Activated T-cell treated with anti-CD3 and anti-CD28 coated beads for 1 hour (primary cell): Measurements from ENCODE around the gene OR2B6.

Experiments used
- DNase-seq: peaks from one replicate; pipeline ENCODE4 v3.0.0-alpha.2; 2020; ENCODE audit warnings: low read depth

OR2B6 gene

DNA sequence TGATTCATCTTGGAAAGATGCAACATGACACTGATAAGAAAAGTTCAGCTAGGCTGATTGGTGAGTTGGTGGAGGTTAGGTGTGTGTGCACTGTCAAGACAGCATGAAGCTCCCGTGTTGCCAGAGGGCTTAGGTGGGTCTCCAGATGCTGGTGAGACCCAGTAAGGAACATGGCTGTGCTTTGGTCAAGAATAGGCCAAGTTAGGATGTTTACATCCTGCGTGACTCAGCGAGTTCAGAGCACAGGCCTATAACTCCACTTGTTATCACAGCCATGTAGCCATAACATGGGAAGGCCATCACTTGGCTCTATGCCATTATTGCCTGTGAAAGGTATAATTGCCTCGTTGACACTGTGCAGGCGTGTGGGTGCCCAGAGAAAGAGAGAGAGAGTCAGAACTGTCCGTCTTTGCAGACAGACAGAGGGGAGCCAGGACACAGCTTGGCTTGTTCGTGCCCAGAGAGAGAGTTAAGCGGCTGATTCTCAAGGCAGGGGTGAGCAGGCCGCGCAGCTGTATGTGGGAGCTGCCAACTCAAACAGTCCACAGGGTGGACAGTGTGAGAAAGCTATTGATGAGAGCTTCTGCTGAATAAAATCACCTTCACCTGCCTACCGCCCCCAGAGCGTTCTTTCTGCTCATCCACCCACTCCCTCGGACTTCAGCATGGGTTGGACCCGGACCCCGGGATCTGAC lies 43.5 kb downstream of the OR2B6 start:
- no peak for DNase-seq

- DNase-seq = no peak
Observed at GRCh38 chr6:28001351-28001750, 44.3 kb downstream of the OR2B6 start.

DNA sequence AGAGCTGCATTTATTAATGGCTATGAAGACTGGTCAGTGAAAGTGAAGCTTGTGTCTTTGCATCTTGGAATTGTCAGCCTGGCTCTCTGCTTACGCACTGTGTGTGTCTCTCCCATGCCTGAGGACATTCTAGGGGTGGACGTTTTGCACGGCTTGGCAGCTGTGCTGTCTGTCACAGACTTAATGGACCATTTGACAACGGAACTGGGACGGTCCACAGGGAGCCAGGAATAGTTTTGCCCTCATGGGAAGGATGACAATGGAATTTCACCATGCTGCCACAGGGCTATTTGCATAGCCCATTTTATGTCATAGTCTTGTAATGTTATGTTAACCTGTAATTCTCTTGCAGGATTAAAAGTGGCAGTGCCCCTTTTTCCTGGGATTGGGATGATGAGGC lies 44.7 kb downstream of the OR2B6 start:
- DNase-seq = no peak

GRCh38 chr6:28002161-28002560 lies 45.1 kb downstream of the OR2B6 start:
- DNase-seq = no peak

GRCh38 chr6:28003059-28003458 lies 46.0 kb downstream of the OR2B6 start:
- DNase-seq = no peak

DNA sequence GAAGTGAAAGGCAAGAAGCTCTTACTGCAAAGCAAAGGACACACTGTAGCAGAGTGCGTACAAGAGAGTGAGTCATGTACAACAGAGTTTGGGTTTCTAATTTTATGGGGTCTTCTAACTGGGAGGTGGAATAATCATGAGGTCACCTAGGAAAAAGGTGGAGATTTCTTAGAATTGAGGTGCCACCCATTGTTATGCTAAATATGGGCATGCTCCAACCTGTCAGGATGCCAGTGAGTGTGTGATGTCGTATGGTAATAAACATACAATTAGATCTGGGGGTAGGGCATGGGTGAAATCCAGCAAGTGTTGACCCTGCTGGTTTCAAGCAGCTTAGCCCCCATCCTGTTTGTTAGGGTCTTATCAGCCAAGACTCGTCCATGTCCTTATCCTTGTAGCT lies 46.6 kb downstream of the OR2B6 start:
- DNase-seq = no peak

- DNase-seq = no peak
Observed at GRCh38 chr6:28004350-28005151, 47.5 kb downstream of the OR2B6 start.

- DNase-seq = no peak
Observed at GRCh38 chr6:28005152-28005890, 48.3 kb downstream of the OR2B6 start.

DNA sequence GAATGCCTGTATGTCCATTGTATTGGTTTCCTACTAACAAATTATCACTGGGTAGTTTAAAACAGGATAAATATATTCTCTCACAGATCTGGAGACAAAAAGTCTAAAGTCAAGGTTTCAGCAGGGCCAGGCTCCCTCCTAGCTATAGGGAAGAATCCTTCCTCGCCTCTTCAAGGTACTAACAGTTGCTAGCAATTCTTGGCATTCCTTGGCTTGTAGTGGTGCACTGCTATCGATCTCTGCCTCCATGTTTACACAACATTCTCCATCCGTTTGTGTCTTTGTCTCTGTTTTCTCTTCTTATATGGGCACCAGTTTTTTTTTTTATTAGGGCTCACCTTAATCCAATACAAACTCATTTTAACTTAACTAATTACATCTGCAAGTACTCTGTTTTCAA lies 48.9 kb downstream of the OR2B6 start:
- no peak for DNase-seq
